Stimulated activated CD4-positive, alpha-beta T cell treated with anti-CD3 and anti-CD28 coated beads, TNF-alpha, amount 100 ng/mL, for 4 hours (primary cell): Measurements from ENCODE around the gene AK3.
"Not testable (repeated sequence)": the region's sequence is repeated elsewhere in the genome, so short reads cannot be mapped to it uniquely, and the experiment has no call there.

Experiments used
- DNase-seq, 3 experiments: peaks; one replicate each; pipeline ENCODE4 v3.0.0-alpha.2; 2020; ENCODE audit warnings: low read depth in 3 of 3

Gene AK3

GRCh38 chr9:4666042-4666699 lies 74.8 kb downstream of the AK3 start, which contains the start of gene SPATA6L:
Gene SPATA6L, minus strand, starts transcription at chr9:4666480. Its CDS starts 230 bp downstream, at chr9:4666250.
- peak in 1 of 3 experiments; percentile 11 for DNase-seq

- DNase-seq: no peak
Measured at GRCh38 chr9:4665357-4665756, 75.6 kb downstream of the AK3 start.

- DNase-seq: no peak
Measured at GRCh38 chr9:4663956-4664355, 77.0 kb downstream of the AK3 start.

- DNase-seq: no peak
Measured at GRCh38 chr9:4662989-4663792, 77.8 kb downstream of the AK3 start.

GRCh38 chr9:4662108-4662988 lies 78.7 kb downstream of the AK3 start, which contains the start of gene PLPP6:
Gene PLPP6, plus strand, starts transcription at chr9:4662294. Its CDS starts 82 bp downstream, at chr9:4662376.
- DNase-seq: peak; percentile 47 to 56 (median 50)

- DNase-seq: no peak
Measured at GRCh38 chr9:4661611-4662010, 79.4 kb downstream of the AK3 start.

- no peak for DNase-seq
Measured at GRCh38 chr9:4661165-4661564, 79.8 kb downstream of the AK3 start.

- not testable (repeated sequence) for DNase-seq
Measured at GRCh38 chr9:4660665-4661064, 80.3 kb downstream of the AK3 start.
